ENCODE data around the gene FLT1.

GRCh38 chr13:28346154-28346553, 148.8 kb downstream of the FLT1 start:
- TF ChIP-seq CTCF (IDR thresholded peaks at IDR 0.05 in 2 of 3, conservative IDR thresholded peaks at IDR 0.05 in 1 of 3; ENCODE audit: borderline replicate concordance in 1 of 3, insufficient read depth in 1 of 3, low read depth in 2 of 3, low read length in 2 of 3) (no peak), EZH2 (IDR thresholded peaks at IDR 0.05) (no peak), ATF3 (IDR thresholded peaks at IDR 0.05) (no peak), CEBPB (IDR thresholded peaks at IDR 0.05; ENCODE audit: low read depth) (no peak), REST (IDR thresholded peaks at IDR 0.05; ENCODE audit: low read depth) (no peak), EZH2phosphoT487 (IDR thresholded peaks at IDR 0.05; ENCODE audit: borderline replicate concordance) (no peak), TCF7L2 (IDR thresholded peaks at IDR 0.05; ENCODE audit: borderline replicate concordance, extremely low read depth, insufficient read depth, insufficient read length) (no peak)
